Measurements from ENCODE around the gene HDAC11. TPM values are rescaled to one million over a fixed set of nuclear protein-coding genes. Genes with fewer than 3 reads are reported as not detected.

The HDAC11 gene
- total RNA-seq, 1 donor from 2014 or later = 21.8 TPM

GRCh38 chr3:13525827-13526625 is 45.9 kb downstream of the HDAC11 start:
- no peak for DNase-seq

GRCh38 chr3:13526626-13526949 is 46.5 kb downstream of the HDAC11 start:
- no peak for DNase-seq

- DNase-seq = no peak
Measured at GRCh38 chr3:13528217-13528867, 48.2 kb downstream of the HDAC11 start.

GRCh38 chr3:13529196-13530112 is 49.3 kb downstream of the HDAC11 start:
- no peak for DNase-seq

GRCh38 chr3:13530241-13531009 is 50.3 kb downstream of the HDAC11 start:
- DNase-seq = no peak

GRCh38 chr3:13532085-13532484 is 52.0 kb downstream of the HDAC11 start:
- no peak for DNase-seq

GRCh38 chr3:13532631-13533030 is 52.5 kb downstream of the HDAC11 start:
- no peak for DNase-seq

- DNase-seq = no peak
Measured at GRCh38 chr3:13533885-13534301, 53.8 kb downstream of the HDAC11 start.

GRCh38 chr3:13535526-13535875 is 55.4 kb downstream of the HDAC11 start:
- DNase-seq = no peak

GRCh38 chr3:13535905-13536304 is 55.8 kb downstream of the HDAC11 start:
- DNase-seq = peak; percentile 83

- no peak for DNase-seq
Measured at GRCh38 chr3:13536432-13536831, 56.3 kb downstream of the HDAC11 start.

GRCh38 chr3:13536832-13537231 is 56.7 kb downstream of the HDAC11 start:
- DNase-seq = no peak

GRCh38 chr3:13537244-13537908 is 57.3 kb downstream of the HDAC11 start:
- DNase-seq = no peak

- DNase-seq = no peak
Measured at GRCh38 chr3:13537909-13538296, 57.8 kb downstream of the HDAC11 start.

- DNase-seq = no peak
Measured at GRCh38 chr3:13538520-13539291, 58.6 kb downstream of the HDAC11 start.

GRCh38 chr3:13539292-13539638 is 59.2 kb downstream of the HDAC11 start:
- no peak for DNase-seq

- no peak for DNase-seq
Measured at GRCh38 chr3:13539671-13540070, 59.6 kb downstream of the HDAC11 start.

- no peak for DNase-seq
Measured at GRCh38 chr3:13540297-13540995, 60.3 kb downstream of the HDAC11 start.

- DNase-seq = no peak
Measured at GRCh38 chr3:13541691-13542090, 61.6 kb downstream of the HDAC11 start.

GRCh38 chr3:13542142-13542541 is 62.0 kb downstream of the HDAC11 start:
- no peak for DNase-seq
